IPS-NIHi7 (cell line): ENCODE measurements around the gene SORL1.
A peak's percentile ranks its signal among the peaks of the same experiment; 100 is the strongest.

Experiments used
- DNase-seq: peaks from one replicate; pipeline ENCODE4 v3.0.0; 2012; ENCODE audit warnings: mixed read lengths; ENCODE audit errors: extremely low spot score

Gene SORL1

GRCh38 chr11:121508449-121508848 lies 56.3 kb downstream of the SORL1 start:
- peak; percentile 42 for DNase-seq

DNA sequence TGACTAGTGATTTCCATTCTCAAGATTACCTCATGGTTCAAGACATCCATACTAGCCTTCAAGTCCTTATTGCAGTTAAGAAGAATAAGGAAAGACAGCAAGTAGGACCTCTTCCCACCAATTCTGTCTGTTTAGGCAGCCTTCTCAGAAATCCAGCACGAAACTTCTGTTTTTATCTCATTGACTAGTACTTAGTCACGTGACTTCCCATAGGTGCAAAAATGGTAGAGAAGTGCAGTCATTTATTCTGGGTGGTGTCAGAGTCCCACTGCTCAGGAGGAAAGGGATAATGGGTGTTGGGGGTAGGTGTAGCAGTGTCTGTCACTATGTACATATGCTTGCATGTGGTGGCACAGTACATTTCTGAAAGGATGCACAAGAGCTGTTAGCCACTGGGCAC lies 58.3 kb downstream of the SORL1 start:
- no peak for DNase-seq

DNA sequence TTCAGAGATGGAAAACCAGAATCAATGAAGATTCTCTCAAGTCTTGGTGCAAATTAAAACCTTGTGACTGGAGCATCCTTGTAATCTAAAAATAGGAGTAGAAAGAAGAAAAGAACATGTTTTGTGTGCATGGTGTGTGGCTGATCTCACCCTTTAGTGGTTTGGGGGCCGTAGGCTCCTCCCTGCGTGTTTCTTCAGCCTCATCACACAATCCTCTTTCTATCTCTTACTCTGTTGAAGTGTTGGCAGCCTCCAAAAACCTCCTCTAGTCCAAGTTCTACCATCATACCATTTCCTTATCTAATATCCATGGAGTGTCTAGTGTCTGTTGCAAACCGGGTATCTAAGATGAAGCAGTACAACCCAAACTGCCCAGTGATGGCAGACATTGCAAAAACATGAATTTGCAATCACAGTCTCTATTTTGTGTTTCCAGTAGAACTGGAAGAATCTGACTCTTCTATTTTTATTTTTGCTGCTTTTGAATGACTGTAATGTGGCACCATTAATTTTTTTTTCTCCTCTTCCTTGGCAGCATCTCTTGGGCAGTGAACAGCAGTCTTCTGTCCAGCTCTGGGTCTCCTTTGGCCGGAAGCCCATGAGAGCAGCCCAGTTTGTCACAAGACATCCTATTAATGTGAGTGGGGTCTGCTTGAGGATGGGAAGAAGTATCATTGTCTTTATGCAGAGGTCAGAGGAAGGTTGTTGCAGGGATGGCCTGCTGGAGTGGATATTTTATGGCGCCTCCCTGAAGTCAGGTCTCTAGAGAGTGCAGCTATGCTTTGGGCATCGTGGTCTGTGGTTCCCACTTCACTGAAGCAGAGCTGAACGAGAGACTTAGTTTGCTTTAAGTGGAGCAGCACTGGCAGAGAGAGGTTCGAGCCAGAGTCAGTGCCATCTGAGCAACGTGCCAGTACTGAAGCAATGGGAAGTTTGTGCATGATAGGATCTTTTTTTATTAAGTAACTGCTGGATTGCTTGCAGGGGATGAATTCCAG lies 60.7 kb downstream of the SORL1 start:
- DNase-seq, result no peak

DNA sequence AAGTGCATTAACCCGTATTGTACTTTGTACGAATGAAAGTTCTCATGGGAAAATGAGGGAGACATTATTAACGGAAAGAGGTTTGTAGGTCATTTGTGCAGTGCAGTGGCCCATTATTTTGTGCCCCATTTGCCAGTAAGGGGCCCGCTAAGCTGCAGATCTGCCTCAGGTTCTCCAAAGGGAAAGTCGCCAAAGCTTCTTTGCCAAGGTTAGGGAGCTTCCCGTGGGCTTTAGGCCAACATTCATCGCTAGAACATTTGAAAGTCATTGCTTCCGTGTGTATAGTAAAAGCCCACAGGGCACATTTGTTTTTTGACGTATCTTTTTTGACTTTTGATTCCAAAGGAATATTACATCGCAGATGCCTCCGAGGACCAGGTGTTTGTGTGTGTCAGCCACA lies 61.7 kb downstream of the SORL1 start:
- DNase-seq, result no peak

DNA sequence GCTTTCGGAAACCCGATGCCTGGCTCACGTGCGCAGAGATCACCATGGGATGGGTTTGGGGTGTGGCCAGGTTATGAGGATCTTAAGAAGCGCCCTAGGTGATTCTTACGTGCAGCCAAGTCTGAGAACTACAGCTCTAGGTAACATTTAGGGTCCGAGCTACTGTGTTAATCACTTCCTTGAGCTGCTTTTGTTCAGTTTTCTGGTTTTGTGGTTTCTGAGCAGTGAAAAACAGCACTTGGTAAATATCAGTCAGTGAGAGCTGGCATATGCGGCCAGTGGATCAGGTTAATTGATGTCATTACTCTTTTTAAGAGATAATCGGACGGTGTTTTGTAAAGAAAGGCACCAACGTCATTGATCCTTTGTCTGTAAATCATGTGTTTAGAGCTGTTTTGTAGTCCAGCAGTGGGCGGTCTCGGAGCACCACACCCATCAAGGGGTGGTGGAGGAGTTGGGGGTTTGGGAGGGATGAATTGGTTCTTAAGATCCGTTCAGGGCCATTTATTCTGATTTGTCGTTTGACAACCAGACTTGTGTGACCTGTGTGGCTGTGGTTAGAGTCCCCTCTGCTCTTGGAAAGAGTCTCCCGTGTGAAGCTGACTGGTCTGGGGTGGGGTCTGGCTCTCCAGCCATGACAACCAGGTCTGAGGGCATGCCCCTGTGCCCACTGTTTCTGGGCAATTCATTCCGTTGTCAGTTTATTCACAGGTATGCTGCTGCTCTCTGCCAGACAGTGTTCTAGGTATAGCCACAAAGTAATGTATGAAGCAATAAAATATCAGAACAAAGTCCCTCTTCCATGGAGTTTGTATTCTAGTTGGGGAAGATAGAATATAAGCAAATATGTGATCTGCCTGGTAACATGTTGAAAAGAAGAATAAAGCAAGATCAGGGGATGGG lies 62.6 kb downstream of the SORL1 start:
- no peak for DNase-seq

- no peak for DNase-seq
Measured at GRCh38 chr11:121515335-121515671, 63.2 kb downstream of the SORL1 start.

DNA sequence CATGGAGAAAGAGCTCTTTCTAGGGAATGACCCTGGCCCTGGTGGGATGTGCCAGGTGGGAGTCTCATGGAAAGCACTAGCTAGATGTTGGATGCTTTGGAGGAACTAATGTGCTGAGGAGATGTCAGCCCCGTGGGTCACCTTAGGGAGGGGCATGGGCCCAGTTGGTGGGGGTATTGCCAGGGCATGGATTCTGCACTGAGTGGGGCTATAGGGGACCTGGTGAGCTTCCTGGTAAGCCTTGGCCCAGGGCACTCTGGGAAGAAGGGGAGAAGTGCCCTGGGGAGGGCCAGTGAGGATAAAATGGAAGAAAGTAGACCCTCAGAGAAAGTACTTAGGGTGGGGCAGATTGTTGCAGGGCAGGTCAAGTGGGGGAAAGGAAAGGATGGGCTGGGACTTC lies 65.9 kb downstream of the SORL1 start:
- DNase-seq, result no peak

- DNase-seq, result no peak
Measured at GRCh38 chr11:121520243-121521144, 68.4 kb downstream of the SORL1 start.

DNA sequence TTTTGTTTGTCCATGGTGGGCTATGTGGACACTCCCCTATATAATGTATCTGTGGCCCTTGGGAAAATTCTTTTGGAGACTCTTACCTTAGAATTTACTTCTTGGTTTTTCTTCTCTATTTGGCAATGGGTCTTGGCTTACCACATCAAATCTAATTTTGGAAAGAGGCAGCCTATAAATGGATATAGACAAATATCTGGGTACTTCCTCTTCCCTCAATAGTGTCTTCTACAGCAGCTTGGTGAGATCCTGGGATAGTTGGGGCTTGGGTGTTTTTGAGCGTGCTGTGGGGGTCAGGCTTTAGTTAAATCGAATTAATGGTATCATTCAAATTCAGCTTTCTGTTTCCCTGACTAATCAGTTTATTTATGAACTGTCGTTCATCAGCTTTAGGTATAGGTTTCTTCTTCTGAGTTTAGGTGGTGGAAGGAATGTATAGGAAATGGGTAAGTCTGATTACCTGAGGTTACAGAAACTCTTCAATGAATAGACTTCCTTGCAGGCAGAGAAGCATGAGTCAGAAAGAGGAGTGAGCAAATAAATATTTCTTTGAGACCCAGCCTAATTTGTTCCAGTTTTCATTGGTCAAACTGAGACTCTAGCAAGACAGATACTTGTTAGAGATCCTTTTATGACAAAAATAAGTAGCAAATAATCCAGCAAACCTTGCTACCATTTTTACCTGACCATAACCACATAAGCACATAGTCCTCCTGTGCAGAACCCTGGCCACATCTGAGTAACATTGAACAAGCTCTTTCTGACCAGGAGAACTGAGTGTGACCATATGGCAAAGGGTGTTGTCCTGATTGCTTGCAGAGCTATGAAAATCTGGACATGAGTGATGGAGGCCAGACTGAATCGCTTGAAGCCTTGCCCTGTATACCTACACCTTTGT lies 69.3 kb downstream of the SORL1 start:
- DNase-seq, result no peak

GRCh38 chr11:121522043-121522941 lies 70.2 kb downstream of the SORL1 start:
- DNase-seq, result no peak

GRCh38 chr11:121523581-121524232 lies 71.6 kb downstream of the SORL1 start:
- DNase-seq, result no peak

GRCh38 chr11:121524233-121524631 lies 72.1 kb downstream of the SORL1 start:
- no peak for DNase-seq

- no peak for DNase-seq
Measured at GRCh38 chr11:121525376-121525775, 73.3 kb downstream of the SORL1 start.

DNA sequence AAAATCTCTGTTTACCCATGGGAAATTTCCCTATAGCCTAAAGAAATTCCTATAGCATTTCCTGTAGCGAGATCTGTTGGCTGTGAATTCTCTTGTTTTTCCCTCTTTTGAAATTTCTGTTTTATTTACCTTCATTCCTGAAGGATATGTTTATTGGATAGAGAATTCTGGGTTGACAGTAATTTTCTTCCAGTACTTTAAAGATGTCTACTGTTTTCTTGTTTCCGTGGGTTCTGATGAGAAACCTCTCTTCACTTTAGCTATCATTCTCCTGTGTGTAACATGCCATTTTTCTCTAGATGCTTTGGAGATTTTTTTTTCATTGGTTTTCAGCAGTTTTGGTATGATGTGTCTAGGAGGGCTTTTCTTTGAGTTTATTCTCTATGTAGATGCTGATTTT lies 78.1 kb downstream of the SORL1 start:
- no peak for DNase-seq

GRCh38 chr11:121533601-121534000 lies 81.5 kb downstream of the SORL1 start:
- no peak for DNase-seq

- DNase-seq, result no peak
Measured at GRCh38 chr11:121534131-121535093, 82.3 kb downstream of the SORL1 start.

DNA sequence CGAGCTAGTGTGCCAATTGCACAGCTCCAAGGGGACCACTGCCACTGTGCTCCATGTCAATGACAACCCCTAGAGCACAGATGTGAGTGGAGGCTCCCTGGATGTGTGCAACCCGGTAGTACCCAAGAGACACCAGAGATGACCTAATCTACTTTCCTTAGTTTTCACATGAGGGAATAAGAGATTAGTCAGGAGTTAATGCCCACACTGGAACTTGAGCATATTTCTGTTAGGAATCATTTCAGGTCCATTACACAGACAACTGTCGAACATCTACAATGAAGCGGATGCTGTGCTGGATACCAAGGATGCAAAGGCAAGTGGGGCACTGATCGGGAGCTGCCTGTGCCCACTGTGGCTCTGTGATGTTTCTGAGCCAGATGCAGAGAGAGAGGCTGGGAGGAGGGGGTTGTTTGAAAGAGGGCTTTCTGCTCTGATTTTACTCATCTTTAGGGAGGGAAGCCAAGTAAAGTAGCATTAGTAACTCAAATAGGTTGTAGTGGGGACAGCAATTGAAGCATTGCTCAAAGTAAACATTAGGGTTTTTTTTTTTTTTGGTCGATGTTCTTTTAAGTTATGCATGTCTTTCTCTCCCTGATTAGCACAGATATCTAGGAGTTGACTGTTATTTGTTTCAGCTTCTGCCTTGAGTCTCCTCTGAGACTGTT lies 83.1 kb downstream of the SORL1 start:
- no peak for DNase-seq
